BJ (cell line): ENCODE results near the gene MYO5A. TPM values are rescaled to one million over a fixed set of nuclear protein-coding genes. Genes with fewer than 3 reads are reported as not detected.
"Not testable (repeated sequence)": the region's sequence is repeated elsewhere in the genome, so short reads cannot be mapped to it uniquely, and the experiment has no call there.

Source experiments
- CTCF ChIA-PET: fragments of 350-600 bp; formaldehyde crosslinking; extraction: SDS; loops from one replicate; lab custom pipeline; 2021; ENCODE audit warnings: antibody characterized with exemption, inconsistent platforms; lab: Yijun Ruan, JAX
- POLR2A ChIA-PET: fragments of 300-600 bp; sonication (Branson Sonifier 250); formaldehyde crosslinking; extraction: SDS; loops from one replicate; lab custom pipeline; 2021; ENCODE audit warnings: antibody characterized with exemption; lab: Charles Lee
- DNase-seq: peaks from one replicate; pipeline ENCODE4 v3.0.0-alpha.2; 2011; ENCODE audit warnings: low read depth
- H3K27me3 ChIP-seq: 2 replicates; pipeline ENCODE4 v1.6.0; 2011; ENCODE audit warnings: low read length; ENCODE audit not compliant: control insufficient read depth, insufficient read depth
- H3K36me3 ChIP-seq: 2 replicates; pipeline ENCODE4 v1.5.1; 2011; ENCODE audit warnings: low read length; ENCODE audit not compliant: control insufficient read depth, insufficient read depth
- H3K4me3 ChIP-seq: 2 replicates; pipeline ENCODE4 v1.5.1; 2011; ENCODE audit warnings: low read depth, mild to moderate bottlenecking, control low read depth, low read length
- polyA plus RNA-seq: library from polyadenylated mRNA; depleted of rRNA; stranded (reverse); fragments of >200 nt; gene quantifications from 2 replicates; pipeline ENCODE4 v1.2.3, GENCODE V29; 2011
- TF ChIP-seq, protein P1 (sequence below): IDR thresholded peaks from 2 replicates; pipeline ENCODE4 v1.5.1; 2011; ENCODE audit warnings: low read depth, mild to moderate bottlenecking, control low read depth, inconsistent platforms, low read length, moderate library complexity; ENCODE audit not compliant: insufficient read depth

Gene MYO5A
- polyA plus RNA-seq, 1 experiment = 38.3 TPM

DNA sequence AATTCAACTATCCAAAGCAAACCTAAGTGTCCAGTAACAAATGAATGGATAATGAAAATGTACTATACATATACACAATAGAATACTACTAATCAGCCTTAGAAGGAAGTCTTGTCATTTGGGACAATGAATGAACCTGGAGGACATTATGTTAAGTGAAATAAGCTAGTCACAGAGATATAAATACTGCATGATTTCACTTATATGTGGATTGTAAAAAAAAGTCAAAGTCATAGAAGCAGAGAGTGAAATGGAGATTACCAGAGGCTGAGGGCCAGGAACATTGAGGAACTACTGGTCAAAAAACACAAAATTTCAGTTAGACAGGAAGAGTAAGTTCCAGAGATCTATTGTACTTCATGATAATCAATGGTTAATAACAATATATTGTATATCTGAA, 33.6 kb downstream of the MYO5A start:
- ChIA-PET CTCF (no interaction called here), POLR2A (no interaction called here)
- TF ChIP-seq, protein P1, sequence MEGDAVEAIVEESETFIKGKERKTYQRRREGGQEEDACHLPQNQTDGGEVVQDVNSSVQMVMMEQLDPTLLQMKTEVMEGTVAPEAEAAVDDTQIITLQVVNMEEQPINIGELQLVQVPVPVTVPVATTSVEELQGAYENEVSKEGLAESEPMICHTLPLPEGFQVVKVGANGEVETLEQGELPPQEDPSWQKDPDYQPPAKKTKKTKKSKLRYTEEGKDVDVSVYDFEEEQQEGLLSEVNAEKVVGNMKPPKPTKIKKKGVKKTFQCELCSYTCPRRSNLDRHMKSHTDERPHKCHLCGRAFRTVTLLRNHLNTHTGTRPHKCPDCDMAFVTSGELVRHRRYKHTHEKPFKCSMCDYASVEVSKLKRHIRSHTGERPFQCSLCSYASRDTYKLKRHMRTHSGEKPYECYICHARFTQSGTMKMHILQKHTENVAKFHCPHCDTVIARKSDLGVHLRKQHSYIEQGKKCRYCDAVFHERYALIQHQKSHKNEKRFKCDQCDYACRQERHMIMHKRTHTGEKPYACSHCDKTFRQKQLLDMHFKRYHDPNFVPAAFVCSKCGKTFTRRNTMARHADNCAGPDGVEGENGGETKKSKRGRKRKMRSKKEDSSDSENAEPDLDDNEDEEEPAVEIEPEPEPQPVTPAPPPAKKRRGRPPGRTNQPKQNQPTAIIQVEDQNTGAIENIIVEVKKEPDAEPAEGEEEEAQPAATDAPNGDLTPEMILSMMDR = no peak
- Histone ChIP-seq H3K4me3 (no peak overlapping the region), H3K36me3 (no peaks in the 10 kb centered on the region), H3K27me3 (no peaks in the 10 kb centered on the region)
- no peak for DNase-seq

GRCh38 chr15:52493968-52494367, 34.7 kb downstream of the MYO5A start:
- no peak for DNase-seq
- Histone ChIP-seq H3K4me3 (no peak overlapping the region), H3K36me3 (no peaks in the 10 kb centered on the region), H3K27me3 (no peaks in the 10 kb centered on the region)
- ChIA-PET CTCF (no interaction called here), POLR2A (no interaction called here)
- TF ChIP-seq, protein P1 = no peak

DNA sequence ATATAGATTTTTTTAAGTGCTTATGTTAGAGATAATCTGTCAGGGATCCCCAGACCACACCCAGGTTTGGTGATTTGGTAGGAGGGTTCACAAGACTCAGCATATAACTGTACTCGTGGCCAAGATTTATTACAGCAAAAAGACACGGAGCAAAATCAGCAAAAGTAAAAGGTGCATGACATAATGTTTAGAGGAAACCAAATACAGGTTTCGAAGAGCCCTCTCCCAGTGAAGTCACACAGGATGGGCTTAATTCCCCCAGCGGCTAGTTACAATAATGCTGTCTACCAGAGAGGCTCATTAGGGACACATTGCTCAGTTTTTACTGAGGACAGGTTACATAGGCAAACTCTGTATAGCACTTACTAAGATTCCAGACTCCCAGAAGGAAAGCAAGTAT, 36.5 kb downstream of the MYO5A start:
- POLR2A ChIA-PET = no interaction called here
- Histone ChIP-seq H3K4me3 (no peak overlapping the region), H3K36me3 (no peaks in the 10 kb centered on the region), H3K27me3 (no peaks in the 10 kb centered on the region)
- CTCF ChIA-PET = interaction anchor here (1.0 kb wide), 1 partner anchor 10 kb away, joined by 4 read pairs; no protein-coding TSS in a partner anchor
- TF ChIP-seq, protein P1 = no peak
- DNase-seq = no peak

GRCh38 chr15:52491472-52491871, 37.2 kb downstream of the MYO5A start:
- Histone ChIP-seq H3K36me3 (no peaks in the 10 kb centered on the region), H3K27me3 (no peaks in the 10 kb centered on the region), H3K4me3 (no peak overlapping the region)
- POLR2A ChIA-PET = no interaction called here
- peak; percentile 64 for DNase-seq
- TF ChIP-seq, protein P1 = no peak
- CTCF ChIA-PET = interaction anchor here (0.7 kb wide), 1 partner anchor 20 kb away, joined by 3 read pairs; no protein-coding TSS in a partner anchor

- H3K4me3 ChIP-seq, DNase-seq, POLR2A ChIA-PET, H3K36me3 ChIP-seq, H3K27me3 ChIP-seq, CTCF ChIA-PET: not testable (repeated sequence)
Observed at GRCh38 chr15:52489430-52489829, 39.2 kb downstream of the MYO5A start.

DNA sequence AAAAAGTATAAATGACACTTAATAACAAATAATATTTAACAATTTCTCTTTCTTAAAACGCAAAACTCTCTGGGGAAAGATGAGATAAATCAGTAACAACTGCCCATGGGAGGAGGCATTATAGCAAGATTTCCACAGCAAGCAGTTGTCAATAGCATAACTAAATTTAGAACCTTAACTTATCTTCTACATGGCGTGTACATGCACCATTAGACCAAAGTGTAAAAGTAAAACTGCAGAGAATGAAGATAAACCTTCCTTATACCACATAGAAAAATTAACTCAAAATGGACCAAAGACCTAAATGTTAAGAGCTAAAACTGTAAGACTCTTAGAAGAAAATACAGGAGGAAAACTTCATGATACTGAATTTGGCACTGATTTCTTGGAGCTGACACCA, 39.9 kb downstream of the MYO5A start:
- TF ChIP-seq, protein P1 = no peak
- H3K36me3 ChIP-seq = no peaks in the 10 kb centered on the region
- no peaks in the 10 kb centered on the region; the same call in 1 of the 2 replicates for H3K27me3 ChIP-seq
- POLR2A ChIA-PET = no interaction called here
- CTCF ChIA-PET = no interaction called here
- no peak overlapping the region for H3K4me3 ChIP-seq
- DNase-seq = no peak
